IMR-90 (cell line): ENCODE data around the gene ADGRA3. TPM values are rescaled to one million over a fixed set of nuclear protein-coding genes. Genes with fewer than 3 reads are reported as not detected.

Experiments
- ATAC-seq: fragments of 200-7000 bp; cut with Tn5 transposase; 2 replicates; pipeline ENCODE4 v1.9.1; 2020; ENCODE audit warnings: low read depth, mild to moderate bottlenecking, moderate library complexity
- BruUV-seq: library from RNA; stranded (reverse); fragments of 400-500 nt; replicated peaks from 2 replicates; lab custom pipeline; 2021; lab: Mats Ljungman, UMichigan
- CTCF ChIA-PET: fragments of 300-600 bp; formaldehyde crosslinking; extraction: SDS; loops from one replicate; lab custom pipeline; 2021; ENCODE audit warnings: antibody characterized with exemption; lab: Yijun Ruan, JAX
- POLR2A ChIA-PET: fragments of 300-600 bp; sonication (Branson Sonifier 250); formaldehyde crosslinking; loops from one replicate; lab custom pipeline; 2022; ENCODE audit warnings: antibody characterized with exemption; ENCODE audit not compliant: unreplicated experiment; lab: Charles Lee
- DNase-seq: peaks from one replicate; pipeline ENCODE4 v3.0.0; 2013
- H2AFZ ChIP-seq: replicated peaks from 2 replicates; pipeline ENCODE3; 2013; ENCODE audit warnings: low read length, mild to moderate bottlenecking; ENCODE audit not compliant: poor library complexity
- H2AK5ac ChIP-seq: 2 replicates; pipeline ENCODE4 v1.6.1; 2013; ENCODE audit warnings: low read depth, low read length, inconsistent platforms
- H2AK9ac ChIP-seq: replicated peaks from 2 replicates; pipeline ENCODE3; 2013; ENCODE audit warnings: mild to moderate bottlenecking, low read depth, low read length, moderate library complexity; ENCODE audit not compliant: poor library complexity
- H2BK120ac ChIP-seq: 2 replicates; pipeline ENCODE4 v1.6.1; 2013; ENCODE audit warnings: low read depth, low read length, inconsistent platforms
- H2BK15ac ChIP-seq: 3 replicates; pipeline ENCODE4 v1.6.1; 2013; ENCODE audit warnings: low read depth, low read length, inconsistent platforms
- H2BK20ac ChIP-seq: 2 replicates; pipeline ENCODE4 v1.6.1; 2013; ENCODE audit warnings: low read depth, mild to moderate bottlenecking, inconsistent platforms, low read length, moderate library complexity
- H2BK5ac ChIP-seq: 2 replicates; pipeline ENCODE4 v1.6.1; 2013; ENCODE audit warnings: mild to moderate bottlenecking, low read depth, low read length, inconsistent platforms; ENCODE audit not compliant: poor library complexity, severe bottlenecking
- H3K14ac ChIP-seq: replicated peaks from 2 replicates; pipeline ENCODE4 v1.6.1; 2013; ENCODE audit warnings: low read depth, low read length, inconsistent platforms
- H3K18ac ChIP-seq: 2 replicates; pipeline ENCODE4 v1.6.1; 2013; ENCODE audit warnings: low read depth, low read length, control low read depth
- H3K23ac ChIP-seq: 2 replicates; pipeline ENCODE4 v1.6.1; 2013; ENCODE audit warnings: low read depth, low read length, inconsistent platforms
- H3K27ac ChIP-seq: 2 replicates; pipeline ENCODE4 v1.5.1; 2013; ENCODE audit warnings: mild to moderate bottlenecking, control low read depth, low read length; ENCODE audit not compliant: insufficient read depth
- H3K27me3 ChIP-seq: 2 replicates; pipeline ENCODE4 v1.6.1; 2013; ENCODE audit warnings: low read length; ENCODE audit not compliant: control insufficient read depth, insufficient read depth
- H3K36me3 ChIP-seq: 2 replicates; pipeline ENCODE4 v1.6.1; 2013; ENCODE audit warnings: low read length, mixed read lengths; ENCODE audit not compliant: control insufficient read depth, insufficient read depth
- H3K4ac ChIP-seq: 2 replicates; pipeline ENCODE4 v1.6.1; 2013; ENCODE audit warnings: low read depth, low read length, inconsistent platforms
- H3K4me1 ChIP-seq: 2 replicates; pipeline ENCODE4 v1.6.1; 2013; ENCODE audit warnings: low read length, mixed read lengths; ENCODE audit not compliant: control insufficient read depth, insufficient read depth
- H3K4me2 ChIP-seq: 2 replicates; pipeline ENCODE4 v1.6.1; 2013; ENCODE audit warnings: low read depth, mild to moderate bottlenecking, control low read depth, low read length, moderate library complexity
- H3K4me3 ChIP-seq: 2 replicates; pipeline ENCODE4 v1.5.1; 2013; ENCODE audit warnings: low read depth, mild to moderate bottlenecking, control low read depth, low read length, moderate library complexity; ENCODE audit not compliant: insufficient read depth
- H3K56ac ChIP-seq: 2 replicates; pipeline ENCODE4 v1.6.1; 2013; ENCODE audit warnings: low read length, inconsistent platforms; ENCODE audit not compliant: insufficient read depth; ENCODE audit errors: extremely low read depth
- H3K79me1 ChIP-seq, 2 experiments: 2 replicates each; pipeline ENCODE4 v1.6.1; 2013; ENCODE audit warnings: low read length in 2 of 2, inconsistent platforms in 1 of 2, low read depth in 1 of 2
- H3K9ac ChIP-seq: 2 replicates; pipeline ENCODE4 v1.6.1; 2013; ENCODE audit warnings: low read depth, low read length, control low read depth
- H3K9me1 ChIP-seq: 2 replicates; pipeline ENCODE4 v1.6.1; 2013; ENCODE audit warnings: low read length, inconsistent platforms; ENCODE audit not compliant: insufficient read depth
- H3K9me3 ChIP-seq: 2 replicates; pipeline ENCODE4 v1.6.1; 2013; ENCODE audit warnings: low read length; ENCODE audit not compliant: control insufficient read depth, insufficient read depth
- H4K20me1 ChIP-seq: 2 replicates; pipeline ENCODE4 v1.6.1; 2013; ENCODE audit warnings: low read length, inconsistent platforms; ENCODE audit not compliant: insufficient read depth
- H4K5ac ChIP-seq: 2 replicates; pipeline ENCODE4 v1.6.1; 2013; ENCODE audit warnings: mild to moderate bottlenecking, low read depth, low read length, control low read depth
- H4K8ac ChIP-seq, 2 experiments: 2 replicates each; pipeline ENCODE4 v1.6.1; 2013; ENCODE audit warnings: low read depth in 2 of 2, low read length in 2 of 2, control low read depth in 1 of 2, inconsistent platforms in 1 of 2
- H4K91ac ChIP-seq: 2 replicates; pipeline ENCODE4 v1.6.1; 2013; ENCODE audit warnings: low read depth, low read length, inconsistent platforms; ENCODE audit not compliant: insufficient read depth
- BHLHE40 ChIP-seq: fragments of 150-350 bp; IDR thresholded peaks from 2 replicates; pipeline ENCODE4 v1.6.1; 2016; ENCODE audit warnings: mild to moderate bottlenecking, low read depth, low read length
- CEBPB ChIP-seq: IDR thresholded peaks from 2 replicates; pipeline ENCODE4 v1.6.1; 2012; ENCODE audit warnings: low read depth, low read length, improper control_type of control experiment
- CHD1 ChIP-seq: IDR thresholded peaks from 2 replicates; pipeline ENCODE4 v1.6.1; 2012; ENCODE audit warnings: low read depth, low read length, improper control_type of control experiment
- CTCF ChIP-seq: conservative IDR thresholded peaks from 2 replicates; pipeline ENCODE4 v1.5.1; 2012; ENCODE audit warnings: mild to moderate bottlenecking, low read depth, low read length, improper control_type of control experiment
- ELK1 ChIP-seq: fragments of 150-350 bp; IDR thresholded peaks from 2 replicates; pipeline ENCODE4 v1.6.1; 2016; ENCODE audit warnings: low read depth, mild to moderate bottlenecking, low read length, moderate library complexity, borderline replicate concordance
- FOS ChIP-seq: fragments of 150-350 bp; IDR thresholded peaks from 2 replicates; pipeline ENCODE4 v1.6.1; 2016; ENCODE audit warnings: low read depth, low read length
- MAFK ChIP-seq: IDR thresholded peaks from 2 replicates; pipeline ENCODE4 v1.6.1; 2012; ENCODE audit warnings: low read depth, low read length, improper control_type of control experiment
- MAZ ChIP-seq: IDR thresholded peaks from 2 replicates; pipeline ENCODE4 v1.6.1; 2012; ENCODE audit warnings: low read depth, mild to moderate bottlenecking, low read length, improper control_type of control experiment, moderate library complexity, borderline replicate concordance
- MXI1 ChIP-seq: IDR thresholded peaks from 2 replicates; pipeline ENCODE4 v1.6.1; 2012; ENCODE audit warnings: low read depth, mild to moderate bottlenecking, low read length, moderate library complexity, borderline replicate concordance
- NFE2L2 ChIP-seq: fragments of 150-350 bp; IDR thresholded peaks from 2 replicates; pipeline ENCODE4 v1.6.1; 2016; ENCODE audit warnings: low read depth, mild to moderate bottlenecking, low read length
- POLR2A ChIP-seq: IDR thresholded peaks from 2 replicates; pipeline ENCODE4 v1.6.1; 2012; ENCODE audit warnings: mild to moderate bottlenecking, low read depth, low read length
- RAD21 ChIP-seq: IDR thresholded peaks from 2 replicates; pipeline ENCODE4 v1.6.1; 2012; ENCODE audit warnings: low read length, improper control_type of control experiment
- RCOR1 ChIP-seq: IDR thresholded peaks from 2 replicates; pipeline ENCODE4 v1.6.1; 2012; ENCODE audit warnings: mild to moderate bottlenecking, low read length, improper control_type of control experiment; ENCODE audit not compliant: insufficient replicate concordance
- RFX5 ChIP-seq: IDR thresholded peaks from 2 replicates; pipeline ENCODE4 v1.8.0; 2012; ENCODE audit warnings: low read depth, mild to moderate bottlenecking, low read length, moderate library complexity
- SMC3 ChIP-seq: fragments of 150-350 bp; IDR thresholded peaks from 2 replicates; pipeline ENCODE4 v1.6.1; 2016; ENCODE audit warnings: low read depth, mild to moderate bottlenecking, antibody characterized with exemption, low read length, moderate library complexity
- WGBS, 2 experiments: methylation state at CpG; one replicate each; pipeline versions ENCODE4 v1.1.5 to v1.1.7; 2013; ENCODE audit warnings: missing lambda C conversion rate in 2 of 2; ENCODE audit not compliant: insufficient read length in 1 of 2; ENCODE audit errors: extremely low coverage in 2 of 2; 5-methylcytosine and 5-hydroxymethylcytosine counted together
- dilution Hi-C: fragments of 300-500 bp; cut with HindIII; formaldehyde crosslinking; loops from one replicate; pipeline ENCODE4 v1.14.3; 2018; ENCODE audit warnings: low sequenced_read_pairs; ENCODE audit not compliant: unreplicated experiment
- in situ Hi-C: fragments of 300-500 bp; cut with MboI; formaldehyde crosslinking; loops from 3 replicates; pipeline ENCODE4 v1.14.3; 2019; ENCODE audit warnings: low sequenced_read_pairs, inconsistent platforms, mixed read lengths
- intact Hi-C: fragments of 100-400 bp; cut with micrococcal nuclease; formaldehyde crosslinking; loops from 2 replicates; pipeline ENCODE4 v1.10.0; 2022
- polyA plus RNA-seq, 3 experiments: library from polyadenylated mRNA; depleted of rRNA; stranded (reverse); fragments of >200 nt; gene quantifications; 2 replicates each; pipeline ENCODE4 v1.2.3, GENCODE V29; 2012; ENCODE audit warnings: low replicate concordance in 1 of 3
- total RNA-seq: library from RNA; depleted of rRNA; stranded (reverse); fragments of >200 nt; gene quantifications from 2 replicates; pipeline ENCODE4 v1.2.3, GENCODE V29; 2012
- TF ChIP-seq, protein P1 (sequence below): fragments of 150-350 bp; IDR thresholded peaks from 2 replicates; pipeline ENCODE4 v1.6.1; 2017; ENCODE audit warnings: mild to moderate bottlenecking, antibody characterized with exemption, low read length, low read depth

The ADGRA3 gene
- total and polyA plus RNA-seq, 2 of the 4 experiments (the other 2 are of a cell fraction) = 20.1 to 28.0 TPM

DNA sequence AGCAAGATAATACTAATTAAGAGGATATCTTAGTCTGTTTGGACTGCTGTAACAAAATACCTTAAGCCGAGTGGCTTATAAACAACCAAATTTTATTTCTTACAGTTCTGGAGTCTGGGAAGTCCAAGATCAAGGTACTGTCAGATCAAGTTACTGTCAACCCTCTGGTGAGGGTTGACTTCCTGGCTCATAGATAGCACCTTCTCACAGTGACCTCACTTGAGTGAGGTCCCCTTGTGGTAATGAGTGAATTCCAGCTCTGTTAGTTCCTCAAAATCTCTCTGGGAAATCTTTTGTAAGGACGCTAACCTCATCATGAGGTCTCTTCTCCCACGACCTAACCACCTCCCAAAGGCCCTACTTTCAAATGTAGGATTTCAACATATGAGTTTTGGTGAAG is 36.9 kb upstream of the ADGRA3 start:
- Histone ChIP-seq H2AFZ (no peak overlapping the region), H4K91ac (no peak overlapping the region), H2BK15ac (no peak overlapping the region), H3K27ac (no peak overlapping the region), H3K4me2 (no peak overlapping the region), H3K23ac (no peak overlapping the region), H2BK20ac (no peak overlapping the region), H4K20me1 (no peaks in the 10 kb centered on the region), H4K8ac (no peak overlapping the region), H3K9me1 (no peaks in the 10 kb centered on the region), H3K14ac (no peak overlapping the region), H3K18ac (no peak overlapping the region), H3K9me3 (no peaks in the 10 kb centered on the region), H3K4me3 (no peak overlapping the region), H3K4me1 (no peaks in the 10 kb centered on the region), H2BK5ac (no peak overlapping the region), H3K4ac (no peak overlapping the region), H3K56ac (no peak overlapping the region), H3K79me1 (no peaks in the 10 kb centered on the region), H3K36me3 (no peaks in the 10 kb centered on the region), H2AK5ac (no peak overlapping the region), H4K5ac (no peak overlapping the region), H3K27me3 (peaks cover 2% of the 10 kb centered on the region; the same call in 1 of the 2 replicates), H2BK120ac (no peak overlapping the region), H2AK9ac (no peak overlapping the region), H3K9ac (no peak overlapping the region)
- dilution Hi-C loops = no loop called here
- no TSS peak for BruUV-seq
- ATAC-seq (no peak), DNase-seq (no peak)
- in situ Hi-C loops = no loop called here
- TF ChIP-seq FOS (no peak), MAZ (no peak), NFE2L2 (no peak), SMC3 (no peak), RCOR1 (no peak), CHD1 (no peak), MAFK (no peak), CTCF (no peak), POLR2A (no peak), RAD21 (no peak), CEBPB (no peak), ELK1 (no peak), RFX5 (no peak), MXI1 (no peak), BHLHE40 (no peak)
- TF ChIP-seq, protein P1, sequence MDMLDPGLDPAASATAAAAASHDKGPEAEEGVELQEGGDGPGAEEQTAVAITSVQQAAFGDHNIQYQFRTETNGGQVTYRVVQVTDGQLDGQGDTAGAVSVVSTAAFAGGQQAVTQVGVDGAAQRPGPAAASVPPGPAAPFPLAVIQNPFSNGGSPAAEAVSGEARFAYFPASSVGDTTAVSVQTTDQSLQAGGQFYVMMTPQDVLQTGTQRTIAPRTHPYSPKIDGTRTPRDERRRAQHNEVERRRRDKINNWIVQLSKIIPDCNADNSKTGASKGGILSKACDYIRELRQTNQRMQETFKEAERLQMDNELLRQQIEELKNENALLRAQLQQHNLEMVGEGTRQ = no peak
- CTCF ChIA-PET = no interaction called here
- POLR2A ChIA-PET = no interaction called here
- no CpG with 5 or more reads among the region's 3 CpGs for WGBS, 2 experiments
- intact Hi-C loops = no loop called here
